HepG2 (cell line): ENCODE data around the gene THAP10.

Experiments used
- ADNP ChIP-seq: sonication (generic); formaldehyde crosslinking; IDR thresholded peaks from 2 replicates; pipeline ENCODE4 v1.4.0; 2020; ENCODE audit warnings: missing genetic modification reagents
- CREM ChIP-seq, 2 experiments: sonication (generic) in 1 of 2; formaldehyde crosslinking in 1 of 2; IDR thresholded peaks; 2 replicates each; pipeline versions ENCODE4 v1.4.0 to v1.6.1; 2016 to 2020; ENCODE audit warnings: antibody characterized with exemption in 1 of 2, mild to moderate bottlenecking in 1 of 2, missing genetic modification reagents in 1 of 2
- CTCF ChIP-seq: sonication (generic); formaldehyde crosslinking; IDR thresholded peaks from 2 replicates; pipeline ENCODE4 v1.5.0; 2020; ENCODE audit warnings: mild to moderate bottlenecking, missing genetic modification reagents, moderate library complexity
- ETV6 ChIP-seq: sonication (generic); formaldehyde crosslinking; conservative IDR thresholded peaks from 2 replicates; pipeline ENCODE4 v1.4.0; 2020; ENCODE audit warnings: missing genetic modification reagents
- EZH2 ChIP-seq: conservative IDR thresholded peaks from 2 replicates; pipeline ENCODE4 v1.6.1; 2012; ENCODE audit warnings: mild to moderate bottlenecking, low read depth, low read length, moderate library complexity
- HIC2 ChIP-seq: sonication (generic); formaldehyde crosslinking; IDR thresholded peaks from 2 replicates; pipeline ENCODE4 v1.9.0; 2022; ENCODE audit warnings: low read depth, missing genetic modification reagents
- HNRNPL ChIP-seq: fragments of 200-400 bp; formaldehyde crosslinking; IDR thresholded peaks from 2 replicates; pipeline ENCODE4 v1.6.1; 2017; ENCODE audit warnings: mild to moderate bottlenecking, low read depth, low read length
- PBX2 ChIP-seq: IDR thresholded peaks from 2 replicates; pipeline ENCODE4 v1.6.1; 2016; ENCODE audit warnings: control low read depth
- POLR2AphosphoS5 ChIP-seq: IDR thresholded peaks from 2 replicates; pipeline ENCODE4 v1.6.1; 2012; ENCODE audit warnings: low read depth, low read length
- SMAD9 ChIP-seq: sonication (generic); formaldehyde crosslinking; IDR thresholded peaks from 2 replicates; pipeline ENCODE4 v1.5.1; 2020; ENCODE audit warnings: mild to moderate bottlenecking, missing genetic modification reagents
- SMC3 ChIP-seq: IDR thresholded peaks from 2 replicates; pipeline ENCODE4 v1.6.1; 2011; ENCODE audit warnings: low read length, improper control_type of control experiment
- SRF ChIP-seq: IDR thresholded peaks from 2 replicates; pipeline ENCODE4 v1.6.1; 2011; ENCODE audit warnings: mild to moderate bottlenecking, low read depth, low read length, moderate library complexity
- ZNF292 ChIP-seq: sonication (generic); formaldehyde crosslinking; IDR thresholded peaks from 2 replicates; pipeline ENCODE4 v1.8.1; 2022; ENCODE audit warnings: mild to moderate bottlenecking, low read depth, missing genetic modification reagents, borderline replicate concordance

DNA sequence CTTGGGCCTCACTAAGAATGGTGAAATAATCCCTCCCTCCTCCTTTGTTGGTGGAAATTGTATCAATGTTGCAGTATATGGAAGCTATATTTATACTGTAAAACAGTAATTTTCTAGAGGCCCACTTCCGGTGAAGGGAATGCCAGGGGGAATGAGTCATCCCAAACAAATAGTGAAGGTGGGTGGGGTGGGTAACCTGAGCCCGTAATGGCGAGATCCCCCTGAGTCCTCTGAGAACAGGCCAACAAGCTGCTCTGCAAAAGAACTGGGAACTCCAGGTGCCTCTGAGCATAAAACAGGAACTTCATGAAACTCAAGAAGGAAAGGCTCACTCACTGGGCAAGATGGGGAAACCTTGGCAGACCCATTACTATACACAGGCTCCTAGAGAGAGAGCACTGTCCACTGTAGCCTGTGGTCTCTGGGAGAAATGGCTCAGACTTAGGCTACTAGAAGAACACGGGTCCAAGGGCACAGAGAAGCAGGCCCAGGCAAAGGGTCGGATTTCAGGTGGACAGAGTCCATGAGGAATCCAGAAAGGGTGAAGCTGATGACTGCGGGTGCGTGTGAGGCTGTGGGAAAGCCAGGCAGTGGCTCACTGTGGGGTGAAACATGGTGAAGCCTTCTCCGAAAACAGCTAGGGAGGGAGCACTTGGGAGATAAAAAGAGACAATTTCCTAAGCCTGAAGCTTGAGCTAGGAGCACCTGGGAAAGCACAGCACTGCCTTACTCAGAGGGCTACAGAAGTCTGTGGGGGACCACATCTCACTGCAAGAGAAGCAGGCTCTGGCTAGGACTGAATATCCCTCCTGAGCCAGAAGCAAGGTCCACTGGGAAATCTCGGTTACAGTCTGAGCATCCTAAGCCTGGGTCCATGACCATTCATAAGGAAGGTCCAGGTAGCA lies 58.1 kb downstream of the THAP10 start:
- TF ChIP-seq HIC2 (CRISPR knock-in tag) (no peak), HNRNPL (no peak), SMAD9 (CRISPR knock-in tag) (no peak), SMC3 (no peak), CTCF (CRISPR knock-in tag) (no peak), POLR2AphosphoS5 (no peak), CREM (IDR thresholded peaks at IDR 0.05) (no peak), CREM (CRISPR knock-in tag; IDR thresholded peaks at IDR 0.05) (no peak), ADNP (CRISPR knock-in tag) (no peak), EZH2 (no peak), ZNF292 (CRISPR knock-in tag) (no peak), ETV6 (CRISPR knock-in tag) (no peak), PBX2 (no peak), SRF (no peak)
